Activated naive CD4-positive, alpha-beta T cell treated with anti-CD3 and anti-CD28 coated beads, Interleukin-2, amount 10 ng/mL, durations not matched to agents 7 days and 5 days (primary cell): ENCODE results near the gene PRR35.

ENCODE experiments used
- CTCF ChIA-PET: fragments of 350-600 bp; sonication (Branson Sonifier 250); formaldehyde crosslinking; loops from one replicate; lab custom pipeline; 2021; ENCODE audit warnings: antibody characterized with exemption; lab: Charles Lee
- DNase-seq: peaks from one replicate; pipeline ENCODE4 v3.0.0-alpha.2; 2020
- H3K27ac Mint-ChIP-seq: one replicate; pipeline ENCODE4 v1.8.0; 2021; ENCODE audit warnings: mild to moderate bottlenecking, moderate library complexity, mixed read lengths
- H3K27me3 Mint-ChIP-seq: one replicate; pipeline ENCODE4 v1.8.0; 2021; ENCODE audit warnings: mild to moderate bottlenecking, mixed read lengths
- H3K36me3 Mint-ChIP-seq: one replicate; pipeline ENCODE4 v1.8.0; 2021; ENCODE audit warnings: mixed read lengths
- H3K4me1 Mint-ChIP-seq: one replicate; pipeline ENCODE4 v1.8.0; 2021; ENCODE audit warnings: mixed read lengths
- H3K4me3 Mint-ChIP-seq: one replicate; pipeline ENCODE4 v1.8.0; 2021; ENCODE audit warnings: mild to moderate bottlenecking, moderate library complexity, mixed read lengths
- H3K9me3 Mint-ChIP-seq: one replicate; pipeline ENCODE4 v1.8.0; 2021; ENCODE audit warnings: mixed read lengths

Gene PRR35

GRCh38 chr16:583815-584591, 23.8 kb downstream of the PRR35 start:
- no peaks in the 10 kb centered on the region for H3K9me3 Mint-ChIP-seq
- H3K27ac Mint-ChIP-seq = no peak overlapping the region
- H3K4me1 Mint-ChIP-seq = peaks cover 13% of the 10 kb centered on the region
- DNase-seq = no peak
- no peak overlapping the region for H3K4me3 Mint-ChIP-seq
- H3K36me3 Mint-ChIP-seq = peaks cover 2% of the 10 kb centered on the region
- peaks cover 4% of the 10 kb centered on the region for H3K27me3 Mint-ChIP-seq
- CTCF ChIA-PET = no interaction called here

- Mint-ChIP-seq H3K4me3 (no peak overlapping the region), H3K9me3 (no peaks in the 10 kb centered on the region)
- DNase-seq = no peak
These were observed 25.2 kb downstream of the PRR35 start for GRCh38 chr16:585351-585750.

DNA sequence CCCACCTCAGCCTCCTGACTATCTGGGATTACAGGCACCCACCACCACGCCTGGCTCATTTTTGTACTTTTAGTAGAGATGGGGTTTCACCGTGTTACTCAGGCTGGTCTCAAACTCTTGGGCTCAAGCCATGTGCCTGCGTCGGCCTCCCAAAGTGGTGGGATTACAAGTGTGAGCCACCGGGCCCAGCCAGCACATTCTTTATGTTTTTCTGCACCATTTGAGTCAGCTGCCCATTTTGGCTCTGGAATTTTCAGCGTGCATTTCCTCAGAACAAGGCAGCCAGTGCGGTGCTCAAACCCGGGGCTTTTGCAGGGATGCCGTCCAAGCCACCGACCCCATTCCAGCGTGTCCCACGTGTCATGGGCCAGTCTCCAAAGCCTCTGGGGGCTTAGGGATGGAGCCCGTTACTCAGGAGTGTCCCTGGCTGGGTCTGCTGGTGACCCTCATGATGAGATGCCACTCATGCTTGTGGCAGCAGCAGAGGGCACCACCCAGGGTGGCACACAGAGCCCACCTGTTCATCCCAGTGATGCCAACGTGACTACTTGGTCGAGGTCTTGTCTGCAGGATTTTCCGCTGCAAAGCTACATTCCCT, 26.0 kb downstream of the PRR35 start:
- H3K4me1 Mint-ChIP-seq = peaks cover 17% of the 10 kb centered on the region
- peaks cover 2% of the 10 kb centered on the region for H3K36me3 Mint-ChIP-seq
- no peaks in the 10 kb centered on the region for H3K9me3 Mint-ChIP-seq
- H3K27ac Mint-ChIP-seq = no peak overlapping the region
- peaks cover 4% of the 10 kb centered on the region for H3K27me3 Mint-ChIP-seq
- DNase-seq = no peak
- H3K4me3 Mint-ChIP-seq = no peak overlapping the region
- CTCF ChIA-PET = interaction anchor here (1.3 kb wide), 1 partner anchor 9 kb away, joined by 3 read pairs; no protein-coding TSS in a partner anchor

More at GRCh38 chr16:585351-585750, 25.2 kb downstream of the PRR35 start:
- Mint-ChIP-seq H3K4me1 (peaks cover 10% of the 10 kb centered on the region), H3K27me3 (peaks cover 4% of the 10 kb centered on the region), H3K36me3 (peaks cover 2% of the 10 kb centered on the region), H3K27ac (no peak overlapping the region)
- CTCF ChIA-PET = interaction anchor here (1.3 kb wide), 1 partner anchor 8 kb away, joined by 3 read pairs; no protein-coding TSS in a partner anchor

DNA sequence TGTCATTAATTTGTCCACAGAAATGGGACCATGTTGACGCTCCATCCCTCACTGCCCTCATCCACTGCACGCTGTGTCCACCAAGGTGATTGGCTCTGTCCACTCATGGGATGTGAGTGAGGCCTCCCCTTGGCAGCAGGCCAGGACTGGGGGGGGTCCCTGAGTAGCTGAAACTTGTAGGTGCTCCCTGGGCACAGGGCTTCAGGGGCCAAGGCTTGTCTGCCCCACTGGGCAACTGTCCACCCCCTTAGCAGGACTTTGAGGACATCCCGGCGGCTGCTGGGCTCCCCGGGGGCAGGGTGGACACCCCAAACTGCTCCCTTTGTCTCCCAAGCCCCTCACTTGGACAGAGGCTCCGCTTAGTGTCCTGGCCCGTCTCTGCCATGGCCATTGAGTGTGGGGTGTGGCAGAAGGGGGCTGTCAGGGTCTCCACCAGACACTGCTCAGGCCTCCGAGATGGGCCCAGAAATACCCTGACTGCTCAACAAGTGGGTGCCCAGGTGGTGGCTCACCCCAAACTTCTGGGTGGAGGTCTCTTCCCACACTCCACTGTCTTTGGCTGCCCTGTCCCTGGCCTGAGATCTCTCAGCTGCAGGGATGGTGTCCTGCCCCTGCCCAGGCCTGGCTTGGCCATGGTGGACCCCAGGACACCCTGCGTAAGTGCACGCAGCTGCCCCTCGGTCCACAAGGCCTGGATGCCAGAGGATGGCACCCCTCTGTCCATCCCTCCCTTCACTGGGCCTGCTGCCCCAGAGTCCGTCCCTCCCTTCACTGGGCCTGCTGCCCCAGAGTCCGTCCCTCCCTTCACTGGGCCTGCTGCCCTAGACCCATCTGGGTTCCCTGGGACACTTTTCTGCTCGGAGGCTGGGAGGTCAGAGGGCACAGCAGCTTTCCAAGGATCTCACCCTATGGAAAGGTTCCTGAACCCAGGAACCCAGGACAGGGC, 26.7 kb downstream of the PRR35 start:
- Mint-ChIP-seq H3K4me3 (peak overlapping the region; percentile 88), H3K27me3 (peaks cover 4% of the 10 kb centered on the region), H3K4me1 (peaks cover 23% of the 10 kb centered on the region), H3K9me3 (no peaks in the 10 kb centered on the region), H3K27ac (peak overlapping the region; percentile 100), H3K36me3 (peaks cover 2% of the 10 kb centered on the region)
- no peak for DNase-seq
- CTCF ChIA-PET = interaction anchor here (0.6 to 1.3 kb wide), 2 partner anchors 10 to 147 kb away, joined by 3 read pairs; no protein-coding TSS in a partner anchor

GRCh38 chr16:588639-588888, 28.4 kb downstream of the PRR35 start:
- Mint-ChIP-seq H3K4me3 (peak overlapping the region; percentile 88), H3K27ac (peak overlapping the region; percentile 100), H3K36me3 (peaks cover 2% of the 10 kb centered on the region), H3K27me3 (peaks cover 4% of the 10 kb centered on the region), H3K4me1 (peaks cover 30% of the 10 kb centered on the region), H3K9me3 (no peaks in the 10 kb centered on the region)
- peak; percentile 72 for DNase-seq
- CTCF ChIA-PET = interaction anchor here (0.7 kb wide), 1 partner anchor 196 kb away, joined by 3 read pairs; no protein-coding TSS in a partner anchor

DNA sequence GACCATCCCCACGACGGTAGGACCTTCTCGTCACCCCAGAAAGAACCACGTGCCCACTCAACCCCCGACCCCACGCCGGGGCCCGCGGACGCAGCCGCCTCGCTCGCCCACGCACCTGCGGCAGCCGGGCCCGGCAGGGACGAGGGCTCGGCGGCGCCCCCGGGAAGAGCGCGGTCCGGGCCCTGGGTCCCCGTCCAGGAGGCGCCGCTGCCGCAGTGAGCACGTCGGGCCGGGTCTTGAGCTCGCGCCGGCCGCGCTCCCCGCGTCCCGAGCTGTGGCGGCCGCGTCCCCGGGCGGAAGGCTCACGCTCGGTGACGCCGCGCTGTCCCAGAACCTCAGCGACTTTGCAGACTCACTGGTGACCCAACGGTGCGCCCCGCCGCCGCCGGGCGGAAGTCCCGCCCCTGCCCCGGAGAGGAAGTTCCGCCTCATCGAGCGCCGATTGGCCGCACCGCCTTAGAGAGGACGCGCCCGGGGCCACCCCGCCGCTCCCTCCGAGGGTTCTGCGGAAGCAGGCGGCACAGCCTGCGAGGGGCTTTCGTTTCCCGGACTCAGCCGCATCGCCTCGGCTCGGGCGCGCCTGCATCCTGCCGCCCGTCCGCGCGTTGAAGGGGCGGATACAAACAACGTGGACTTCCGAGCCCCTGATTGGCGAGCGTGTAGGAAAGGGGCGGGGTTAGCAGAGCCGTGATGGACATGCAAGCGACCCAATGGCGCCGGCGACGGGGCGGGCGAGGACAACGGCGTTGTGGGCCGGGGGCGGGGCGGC, 28.9 kb downstream of the PRR35 start:
- Mint-ChIP-seq H3K36me3 (peaks cover 2% of the 10 kb centered on the region), H3K4me1 (peaks cover 31% of the 10 kb centered on the region), H3K9me3 (no peaks in the 10 kb centered on the region), H3K4me3 (peak overlapping the region; percentile 88), H3K27ac (peak overlapping the region; percentile 100), H3K27me3 (peaks cover 4% of the 10 kb centered on the region)
- DNase-seq = peak; percentile 97
- CTCF ChIA-PET = no interaction called here

DNA sequence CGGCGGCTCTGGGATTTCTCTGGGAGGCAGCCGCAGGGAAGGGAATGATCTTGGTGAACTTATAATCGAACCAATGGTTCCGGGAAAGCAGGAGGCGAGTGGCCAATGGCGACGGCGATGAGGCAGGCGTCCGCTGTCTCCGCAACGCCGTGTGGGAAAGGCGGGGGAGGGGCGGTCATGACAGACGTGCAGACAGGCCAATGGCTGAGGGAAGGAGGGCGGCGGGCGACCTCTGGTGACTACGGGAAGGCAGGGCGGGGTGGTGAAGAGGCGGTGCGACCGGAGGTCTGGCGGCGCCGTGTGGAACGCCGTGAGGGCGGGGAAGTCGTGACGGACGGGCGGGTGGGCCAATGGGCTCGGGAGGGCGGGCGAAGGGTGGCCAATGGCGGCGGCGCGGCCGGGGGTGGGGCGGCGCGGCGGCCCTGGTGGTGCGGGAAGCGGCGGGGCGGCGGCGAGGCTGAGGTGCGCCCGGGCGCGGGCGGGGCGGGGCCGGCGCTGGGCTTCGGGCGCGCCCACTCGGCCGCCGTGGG, 29.5 kb downstream of the PRR35 start, which contains the start of gene RAB40C:
RAB40C (plus strand) TSS at position 409 of the 530 bp plus-strand sequence. CDS start 226 bp downstream, outside the sequence.
- H3K4me3 Mint-ChIP-seq = peak within 1 kb of the TSS; percentile 88
- peaks cover 4% of the 10 kb centered on the region for H3K27me3 Mint-ChIP-seq
- CTCF ChIA-PET = interaction anchor here (1.0 kb wide), 1 partner anchor 11 kb away, joined by 4 read pairs; no protein-coding TSS in a partner anchor
- no peaks in the 10 kb centered on the region for H3K9me3 Mint-ChIP-seq
- DNase-seq = peak; percentile 99
- peaks cover 2% of the 10 kb centered on the region for H3K36me3 Mint-ChIP-seq
- peak within 1 kb of the TSS; percentile 99 for H3K27ac Mint-ChIP-seq
- H3K4me1 Mint-ChIP-seq = peaks cover 33% of the 10 kb centered on the region

DNA sequence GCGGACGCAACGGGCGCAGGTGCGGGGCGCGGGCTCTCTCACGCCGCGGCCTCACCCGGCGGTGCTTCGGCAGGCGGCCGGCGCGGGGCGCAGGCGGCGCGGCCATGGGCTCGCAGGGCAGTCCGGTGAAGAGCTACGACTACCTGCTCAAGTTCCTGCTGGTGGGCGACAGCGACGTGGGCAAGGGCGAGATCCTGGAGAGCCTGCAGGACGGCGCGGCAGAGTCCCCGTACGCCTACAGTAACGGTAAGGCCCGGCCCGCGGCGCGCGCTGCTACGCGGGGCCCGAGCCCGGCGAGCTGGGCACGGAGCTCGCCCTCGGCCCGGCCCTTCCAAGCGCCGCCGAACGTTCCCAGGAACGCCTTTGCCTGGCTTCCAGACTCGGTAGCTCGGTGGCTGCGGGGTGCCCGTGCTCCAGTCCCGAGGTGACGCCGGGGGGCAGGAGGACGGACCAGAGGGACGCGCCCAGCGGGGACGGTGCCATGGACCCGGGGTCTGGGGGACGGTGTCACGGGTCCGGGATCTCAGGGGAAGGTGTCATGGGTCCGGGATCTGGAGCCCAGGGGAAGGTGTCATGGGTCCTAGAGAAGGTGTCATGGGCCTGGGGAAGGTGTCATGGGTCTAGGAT, 30.1 kb downstream of the PRR35 start:
- no peaks in the 10 kb centered on the region for H3K9me3 Mint-ChIP-seq
- CTCF ChIA-PET = interaction anchor here (1.0 kb wide), 1 partner anchor 11 kb away, joined by 4 read pairs; no protein-coding TSS in a partner anchor
- H3K27me3 Mint-ChIP-seq = peaks cover 2% of the 10 kb centered on the region
- H3K4me3 Mint-ChIP-seq = peak overlapping the region; percentile 74
- peaks cover 2% of the 10 kb centered on the region for H3K36me3 Mint-ChIP-seq
- no peak for DNase-seq
- peaks cover 33% of the 10 kb centered on the region for H3K4me1 Mint-ChIP-seq
- H3K27ac Mint-ChIP-seq = peak overlapping the region; percentile 64

DNA sequence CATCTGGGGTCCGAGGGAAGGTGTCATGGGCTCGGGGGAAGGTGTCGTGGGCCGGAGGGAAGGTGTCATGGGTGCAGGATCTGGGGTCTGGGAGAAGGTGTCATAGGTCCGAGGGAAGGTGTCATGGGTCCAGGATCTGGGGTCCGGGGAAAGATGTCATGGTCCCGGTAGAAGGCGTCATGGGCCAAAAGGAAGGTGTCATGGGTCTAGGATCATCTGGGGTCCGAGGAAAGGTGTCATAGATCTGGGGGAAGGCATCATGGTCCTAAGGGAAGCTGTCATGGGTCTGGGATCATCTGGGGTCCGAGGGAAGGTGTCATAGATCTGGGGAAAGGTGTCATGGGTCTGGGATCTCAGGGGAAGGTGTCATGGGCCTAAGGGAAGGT, 30.6 kb downstream of the PRR35 start:
- no peaks in the 10 kb centered on the region for H3K9me3 Mint-ChIP-seq
- CTCF ChIA-PET = interaction anchor here (1.0 kb wide), 1 partner anchor 12 kb away, joined by 4 read pairs; no protein-coding TSS in a partner anchor
- peaks cover 33% of the 10 kb centered on the region for H3K4me1 Mint-ChIP-seq
- H3K27me3 Mint-ChIP-seq = no peaks in the 10 kb centered on the region
- peaks cover 3% of the 10 kb centered on the region for H3K36me3 Mint-ChIP-seq
- no peak for DNase-seq
- peak overlapping the region; percentile 64 for H3K27ac Mint-ChIP-seq
- peak overlapping the region; percentile 74 for H3K4me3 Mint-ChIP-seq

DNA sequence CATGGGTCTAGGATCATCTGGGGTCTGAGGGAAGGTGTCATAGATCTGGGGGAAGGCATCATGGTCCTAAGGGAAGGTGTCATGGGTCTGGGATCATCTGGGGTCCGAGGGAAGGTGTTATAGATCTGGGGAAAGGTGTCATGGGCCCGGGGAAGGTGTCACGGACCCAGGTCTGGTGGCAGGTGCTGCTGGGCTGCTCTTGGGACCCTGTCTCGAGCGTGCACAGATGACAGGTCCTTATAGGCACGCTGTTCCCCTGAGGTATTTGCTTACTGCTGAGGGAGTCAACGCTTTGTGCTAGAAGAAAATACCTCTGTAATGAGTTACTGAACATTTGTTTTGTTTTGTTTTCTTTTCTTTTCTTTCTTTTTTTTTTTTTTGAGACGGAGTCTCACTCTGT, 31.0 kb downstream of the PRR35 start:
- CTCF ChIA-PET = no interaction called here
- H3K4me1 Mint-ChIP-seq = peaks cover 33% of the 10 kb centered on the region
- DNase-seq = no peak
- H3K4me3 Mint-ChIP-seq = peak overlapping the region; percentile 74
- H3K27ac Mint-ChIP-seq = no peak overlapping the region
- peaks cover 5% of the 10 kb centered on the region for H3K36me3 Mint-ChIP-seq
- H3K27me3 Mint-ChIP-seq = no peaks in the 10 kb centered on the region
- no peaks in the 10 kb centered on the region for H3K9me3 Mint-ChIP-seq

GRCh38 chr16:591892-592517, 31.8 kb downstream of the PRR35 start:
- Mint-ChIP-seq H3K4me3 (peak overlapping the region; percentile 74), H3K27me3 (no peaks in the 10 kb centered on the region), H3K9me3 (no peaks in the 10 kb centered on the region), H3K36me3 (peaks cover 9% of the 10 kb centered on the region), H3K27ac (no peak overlapping the region), H3K4me1 (peaks cover 33% of the 10 kb centered on the region)
- DNase-seq = no peak
- CTCF ChIA-PET = no interaction called here

- peaks cover 8% of the 10 kb centered on the region for H3K36me3 Mint-ChIP-seq
- no peak for DNase-seq
- no peaks in the 10 kb centered on the region for H3K27me3 Mint-ChIP-seq
- no peak overlapping the region for H3K27ac Mint-ChIP-seq
- no peaks in the 10 kb centered on the region for H3K9me3 Mint-ChIP-seq
- peaks cover 28% of the 10 kb centered on the region for H3K4me1 Mint-ChIP-seq
- CTCF ChIA-PET = interaction anchor here (0.9 kb wide), 1 partner anchor 14 kb away, joined by 3 read pairs; no protein-coding TSS in a partner anchor
- no peak overlapping the region for H3K4me3 Mint-ChIP-seq
These were observed 32.5 kb downstream of the PRR35 start for GRCh38 chr16:592518-593306.
